ENCODE measurements around the gene BLVRB. TPM values are rescaled to one million over a fixed set of nuclear protein-coding genes. Genes with fewer than 3 reads are reported as not detected.
A peak's percentile ranks its signal among the peaks of the same experiment; 100 is the strongest.

The BLVRB gene
- total RNA-seq, 2 donors from 2014 or later: 79.8 to 109 TPM

DNA sequence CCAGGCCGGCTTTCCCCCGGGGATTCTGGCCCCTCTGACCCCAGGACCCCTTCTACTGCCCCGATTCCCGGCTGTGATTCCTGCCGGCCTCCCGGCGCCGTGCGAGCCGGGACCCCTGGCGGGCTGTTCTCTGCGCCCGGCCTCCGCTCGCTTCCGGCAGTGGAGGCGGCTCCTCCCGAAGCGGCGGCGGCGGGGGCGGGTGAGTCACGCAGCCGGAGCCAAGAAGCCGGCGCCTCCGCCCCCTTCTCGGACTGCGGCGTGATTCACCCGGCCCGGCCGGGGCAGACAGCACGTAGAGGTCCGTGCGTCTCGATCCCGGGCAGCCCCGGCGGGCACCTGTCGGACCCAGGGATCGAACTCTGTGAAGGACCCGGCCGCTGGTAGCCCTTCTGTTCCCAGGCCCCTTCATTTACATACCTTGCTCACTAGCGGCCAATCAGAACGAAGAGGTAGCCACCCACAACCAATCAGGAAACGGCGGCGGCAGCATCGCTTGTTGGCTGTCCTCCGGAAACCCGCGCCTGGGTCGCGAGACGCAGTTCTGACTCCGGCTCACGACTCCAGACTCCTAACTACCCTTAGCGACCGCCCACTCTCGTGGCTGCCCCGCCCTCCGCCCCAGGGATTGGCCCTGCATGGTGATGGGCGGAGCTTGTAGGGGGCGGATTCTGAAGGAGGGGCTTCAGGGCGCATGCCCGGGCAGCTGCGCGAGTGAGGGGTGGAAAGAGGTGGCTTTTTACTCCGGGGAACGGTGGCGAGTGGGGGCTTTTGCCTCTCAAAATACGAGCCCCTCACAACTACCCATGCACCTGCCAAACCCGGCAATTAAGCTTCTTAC lies 39.9 kb downstream of the BLVRB start, which contains the start of gene SERTAD1:
SERTAD1 (minus strand) TSS at position 543 of the 838 bp plus-strand sequence. CDS start 2,446 bp downstream, outside the sequence.
- Histone ChIP-seq H3K4me3 (peak within 1 kb of the TSS; percentile 59 to 66), H3K27ac (peak within 1 kb of the TSS; percentile 97 to 100 (median 98)), H3K27me3 (no peaks in the 10 kb centered on the region), H3K36me3 (replicated peaks in 1 of 2; ENCODE audit: insufficient read depth in 1 of 2, low read depth in 2 of 2) (no peaks in the 10 kb centered on the region), H3K9me3 (no peaks in the 10 kb centered on the region), H3K4me1 (peaks cover 16% of the 10 kb centered on the region)
- ATAC-seq (peak; percentile 86), DNase-seq (peak; percentile 100)
- 0 to 1% methylated on average over 28 to 75 of the region's 75 CpGs for WGBS, 2 donors
- peak; percentile 99 to 100 (median 99) for TF ChIP-seq POLR2A (IDR thresholded peaks at IDR 0.05)
- TF ChIP-seq, protein P1, sequence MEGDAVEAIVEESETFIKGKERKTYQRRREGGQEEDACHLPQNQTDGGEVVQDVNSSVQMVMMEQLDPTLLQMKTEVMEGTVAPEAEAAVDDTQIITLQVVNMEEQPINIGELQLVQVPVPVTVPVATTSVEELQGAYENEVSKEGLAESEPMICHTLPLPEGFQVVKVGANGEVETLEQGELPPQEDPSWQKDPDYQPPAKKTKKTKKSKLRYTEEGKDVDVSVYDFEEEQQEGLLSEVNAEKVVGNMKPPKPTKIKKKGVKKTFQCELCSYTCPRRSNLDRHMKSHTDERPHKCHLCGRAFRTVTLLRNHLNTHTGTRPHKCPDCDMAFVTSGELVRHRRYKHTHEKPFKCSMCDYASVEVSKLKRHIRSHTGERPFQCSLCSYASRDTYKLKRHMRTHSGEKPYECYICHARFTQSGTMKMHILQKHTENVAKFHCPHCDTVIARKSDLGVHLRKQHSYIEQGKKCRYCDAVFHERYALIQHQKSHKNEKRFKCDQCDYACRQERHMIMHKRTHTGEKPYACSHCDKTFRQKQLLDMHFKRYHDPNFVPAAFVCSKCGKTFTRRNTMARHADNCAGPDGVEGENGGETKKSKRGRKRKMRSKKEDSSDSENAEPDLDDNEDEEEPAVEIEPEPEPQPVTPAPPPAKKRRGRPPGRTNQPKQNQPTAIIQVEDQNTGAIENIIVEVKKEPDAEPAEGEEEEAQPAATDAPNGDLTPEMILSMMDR (IDR thresholded peaks at IDR 0.05): peak; percentile 65 to 85 (median 82)
- intact Hi-C loops (cut with DNase I): no loop called here

DNA sequence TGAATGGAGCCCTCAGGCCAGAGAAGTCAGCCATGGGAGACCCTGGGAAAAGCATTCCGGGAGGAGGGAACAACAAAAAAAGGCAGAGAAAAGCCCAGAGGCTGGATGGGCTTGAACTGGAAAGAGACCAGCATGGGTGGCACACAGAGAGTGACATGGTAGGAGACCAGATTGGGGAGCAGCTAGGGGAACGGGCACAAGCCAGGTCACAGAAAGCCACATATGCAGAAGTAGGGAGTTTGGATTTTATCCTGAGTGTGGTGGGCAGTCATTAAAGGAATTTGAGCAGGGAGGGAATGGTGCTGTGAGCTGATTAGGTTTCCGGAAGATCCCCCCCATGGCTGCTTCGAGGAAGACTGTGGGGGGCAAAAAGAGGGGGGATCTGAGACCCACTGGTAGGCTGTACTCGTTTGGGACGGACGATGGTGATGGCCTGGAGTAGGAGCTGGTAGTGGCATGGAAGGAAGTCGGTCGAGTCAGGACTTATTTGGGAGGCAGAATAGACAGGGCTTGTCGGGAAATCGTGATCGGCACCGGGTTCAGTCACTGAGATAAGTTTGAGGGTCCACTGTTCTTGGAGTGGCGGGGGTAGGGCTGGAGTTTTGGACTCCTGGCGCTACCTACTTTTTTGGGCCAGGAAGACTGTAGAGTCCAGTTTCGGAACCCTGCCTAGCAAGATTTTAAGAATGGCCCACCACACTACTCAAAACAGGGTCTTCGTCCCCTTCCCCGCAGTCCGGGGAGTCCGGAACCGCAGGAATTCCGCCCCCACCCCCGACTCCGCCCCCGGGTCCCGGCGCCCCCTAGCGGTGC lies 40.7 kb downstream of the BLVRB start:
- Histone ChIP-seq H3K9me3 (no peaks in the 10 kb centered on the region), H3K27me3 (no peaks in the 10 kb centered on the region), H3K27ac (peak overlapping the region; percentile 97 to 100 (median 98)), H3K4me1 (peaks cover 16% of the 10 kb centered on the region), H3K4me3 (peak overlapping the region; percentile 59 to 66), H3K36me3 (replicated peaks in 1 of 2; ENCODE audit: insufficient read depth in 1 of 2, low read depth in 2 of 2) (no peaks in the 10 kb centered on the region)
- no peak for ATAC-seq
- TF ChIP-seq, protein P1 (IDR thresholded peaks at IDR 0.05): no peak
- no peak for TF ChIP-seq POLR2A (IDR thresholded peaks at IDR 0.05)
- DNase-seq: peak in 1 of 4 donors; percentile 16
- intact Hi-C loops (cut with DNase I): no loop called here
- WGBS, 2 donors: 2 to 3% methylated on average over 15 to 22 of the region's 28 CpGs

DNA sequence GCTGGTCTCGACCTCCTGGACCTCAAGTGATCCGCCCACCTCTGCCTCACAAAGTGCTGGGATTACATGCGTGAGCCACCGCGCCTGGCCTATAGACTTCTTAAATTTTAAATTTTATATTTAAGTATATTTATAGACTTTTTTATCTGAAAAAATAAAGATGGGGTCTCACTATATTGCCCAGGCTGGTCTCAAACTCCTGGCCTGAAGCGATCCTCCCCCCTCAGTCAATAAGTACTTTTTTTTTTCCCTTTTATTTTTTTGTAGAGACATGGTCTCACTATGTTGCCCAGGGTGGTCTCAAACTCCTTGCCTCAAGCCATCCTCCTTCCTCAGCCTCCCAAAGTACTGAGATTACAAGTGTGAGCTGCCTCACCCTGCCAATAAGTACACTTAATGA lies 41.6 kb downstream of the BLVRB start:
- H3K27me3 ChIP-seq: no peaks in the 10 kb centered on the region
- no peak overlapping the region for H3K4me3 ChIP-seq
- WGBS, 2 donors: 95 to 98% methylated on average over 6 of the region's 6 CpGs
- peak overlapping the region in 1 of 4 donors; percentile 99 for H3K27ac ChIP-seq
- ATAC-seq (no peak), DNase-seq (no peak)
- TF ChIP-seq, protein P1 (IDR thresholded peaks at IDR 0.05): no peak
- TF ChIP-seq POLR2A (IDR thresholded peaks at IDR 0.05): no peak
- intact Hi-C loops (cut with DNase I): no loop called here
- peaks cover 16% of the 10 kb centered on the region for H3K4me1 ChIP-seq
- H3K9me3 ChIP-seq: no peaks in the 10 kb centered on the region
- no peaks in the 10 kb centered on the region for H3K36me3 ChIP-seq (replicated peaks in 1 of 2; ENCODE audit: insufficient read depth in 1 of 2, low read depth in 2 of 2)

DNA sequence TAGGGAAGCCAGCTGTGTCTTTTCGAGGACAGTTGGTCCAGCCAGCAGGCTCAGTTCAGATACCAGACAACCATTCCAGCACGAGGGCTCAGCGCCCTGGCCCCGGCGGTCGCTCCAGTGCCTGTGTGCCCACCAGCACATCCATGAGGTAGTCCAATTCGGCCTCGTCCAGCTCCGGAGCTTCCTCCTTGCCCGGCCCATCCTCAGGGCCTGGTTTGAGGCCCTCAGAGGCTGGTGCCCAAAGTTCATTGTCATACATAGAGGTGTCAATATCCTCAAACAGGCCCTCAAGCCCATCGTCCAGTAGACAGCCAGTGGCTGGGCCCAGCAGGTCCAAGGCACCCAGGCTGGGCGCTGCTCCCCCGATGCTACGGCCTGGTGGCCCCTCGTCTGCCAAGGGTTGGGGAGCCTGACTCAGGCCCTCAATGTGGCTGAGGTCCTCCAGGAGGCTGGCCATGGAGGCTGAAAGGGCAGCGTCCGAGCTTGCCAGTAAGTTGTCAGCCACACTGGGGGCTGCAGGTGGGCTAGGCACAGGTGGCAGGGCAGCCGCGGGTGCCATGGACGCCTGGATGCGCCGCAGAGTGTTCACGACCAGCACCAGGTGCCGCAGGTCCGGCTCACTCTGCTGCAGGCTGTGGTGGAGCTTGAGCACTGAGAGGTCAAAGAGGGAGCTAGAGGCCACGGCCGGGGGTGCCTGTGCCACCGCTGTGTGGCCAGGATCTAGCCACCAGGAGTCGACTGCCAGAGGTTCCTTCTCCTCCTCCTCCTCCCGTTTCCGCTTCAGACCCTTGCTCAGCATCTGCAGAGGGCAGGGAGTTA lies 42.6 kb downstream of the BLVRB start:
- no peaks in the 10 kb centered on the region for H3K36me3 ChIP-seq (replicated peaks in 1 of 2; ENCODE audit: insufficient read depth in 1 of 2, low read depth in 2 of 2)
- no peak for ATAC-seq
- H3K4me3 ChIP-seq: no peak overlapping the region
- no peak for DNase-seq
- H3K27ac ChIP-seq: peak overlapping the region in 2 of 4 donors; percentile 63 to 100
- TF ChIP-seq POLR2A (IDR thresholded peaks at IDR 0.05): no peak
- TF ChIP-seq, protein P1 (IDR thresholded peaks at IDR 0.05): no peak
- H3K27me3 ChIP-seq: no peaks in the 10 kb centered on the region
- peaks cover 16% of the 10 kb centered on the region for H3K4me1 ChIP-seq
- 82 to 89% methylated on average over 4 to 28 of the region's 31 CpGs for WGBS, 2 donors
- H3K9me3 ChIP-seq: no peaks in the 10 kb centered on the region
- intact Hi-C loops (cut with DNase I): no loop called here
